ENCODE measurements around the gene APC. TPM values are rescaled to one million over a fixed set of nuclear protein-coding genes. Genes with fewer than 3 reads are reported as not detected.

APC gene
- total and polyA plus RNA-seq, 2 experiments from 2014 or later = 12.9 to 40.1 TPM

DNA sequence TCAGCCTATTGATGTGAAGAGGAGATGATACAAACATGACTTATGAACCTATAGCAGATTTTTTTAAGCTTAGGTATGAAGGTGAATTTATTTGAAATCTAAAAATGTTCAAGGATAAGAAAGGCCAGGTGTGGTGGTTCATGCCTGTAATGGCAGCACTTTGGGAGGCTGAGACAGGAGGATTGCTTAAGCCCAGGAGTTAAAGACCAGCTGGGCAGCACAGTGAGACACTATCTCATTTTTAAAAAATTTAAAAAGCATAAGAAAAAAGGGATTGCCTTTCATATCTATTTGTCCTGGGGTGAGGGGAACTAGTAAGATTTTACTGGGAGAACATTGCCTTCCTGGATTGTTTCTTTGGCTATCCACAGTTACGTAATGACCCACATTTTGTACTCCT is 82.6 kb downstream of the APC start:
- TF ChIP-seq, protein P1, sequence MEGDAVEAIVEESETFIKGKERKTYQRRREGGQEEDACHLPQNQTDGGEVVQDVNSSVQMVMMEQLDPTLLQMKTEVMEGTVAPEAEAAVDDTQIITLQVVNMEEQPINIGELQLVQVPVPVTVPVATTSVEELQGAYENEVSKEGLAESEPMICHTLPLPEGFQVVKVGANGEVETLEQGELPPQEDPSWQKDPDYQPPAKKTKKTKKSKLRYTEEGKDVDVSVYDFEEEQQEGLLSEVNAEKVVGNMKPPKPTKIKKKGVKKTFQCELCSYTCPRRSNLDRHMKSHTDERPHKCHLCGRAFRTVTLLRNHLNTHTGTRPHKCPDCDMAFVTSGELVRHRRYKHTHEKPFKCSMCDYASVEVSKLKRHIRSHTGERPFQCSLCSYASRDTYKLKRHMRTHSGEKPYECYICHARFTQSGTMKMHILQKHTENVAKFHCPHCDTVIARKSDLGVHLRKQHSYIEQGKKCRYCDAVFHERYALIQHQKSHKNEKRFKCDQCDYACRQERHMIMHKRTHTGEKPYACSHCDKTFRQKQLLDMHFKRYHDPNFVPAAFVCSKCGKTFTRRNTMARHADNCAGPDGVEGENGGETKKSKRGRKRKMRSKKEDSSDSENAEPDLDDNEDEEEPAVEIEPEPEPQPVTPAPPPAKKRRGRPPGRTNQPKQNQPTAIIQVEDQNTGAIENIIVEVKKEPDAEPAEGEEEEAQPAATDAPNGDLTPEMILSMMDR (IDR thresholded peaks at IDR 0.05; ENCODE audit: low read depth, low read length) = no peak
- Histone ChIP-seq H3K9me3 (ENCODE audit: low read depth) (no peaks in the 10 kb centered on the region), H3K36me3 (peaks cover 36% of the 10 kb centered on the region), H3K27me3 (no peaks in the 10 kb centered on the region), H3K27ac (no peak overlapping the region), H3K4me3 (no peak overlapping the region), H3K4me1 (ENCODE audit: low read depth) (no peaks in the 10 kb centered on the region)
- DNase-seq (ENCODE audit: low read depth in 1 of 2, low spot score in 1 of 2) = no peak

DNA sequence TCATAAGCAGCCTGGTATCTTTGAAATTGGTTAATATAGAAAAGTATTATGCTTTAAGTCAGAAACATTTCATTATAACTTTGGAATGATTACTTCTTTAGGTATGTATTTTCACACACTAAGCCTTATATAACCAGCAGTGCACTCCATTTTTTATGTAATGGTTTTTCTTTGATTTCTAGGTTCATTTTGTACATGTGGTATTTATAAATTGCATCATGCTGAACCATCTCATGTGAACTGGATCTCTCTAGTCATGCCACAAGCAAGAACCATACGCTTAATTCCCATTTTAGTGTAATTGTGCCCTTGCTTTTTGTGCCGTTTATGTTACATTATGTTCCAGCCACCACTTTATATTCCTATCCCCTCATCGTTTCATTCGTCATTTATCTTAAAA is 84.8 kb downstream of the APC start:
- Histone ChIP-seq H3K27me3 (no peaks in the 10 kb centered on the region), H3K4me3 (no peak overlapping the region), H3K4me1 (ENCODE audit: low read depth) (no peaks in the 10 kb centered on the region), H3K36me3 (peaks cover 29% of the 10 kb centered on the region), H3K9me3 (ENCODE audit: low read depth) (no peaks in the 10 kb centered on the region), H3K27ac (no peak overlapping the region)
- no peak for DNase-seq (ENCODE audit: low read depth in 1 of 2, low spot score in 1 of 2)
- TF ChIP-seq, protein P1 (IDR thresholded peaks at IDR 0.05; ENCODE audit: low read depth, low read length) = no peak

DNA sequence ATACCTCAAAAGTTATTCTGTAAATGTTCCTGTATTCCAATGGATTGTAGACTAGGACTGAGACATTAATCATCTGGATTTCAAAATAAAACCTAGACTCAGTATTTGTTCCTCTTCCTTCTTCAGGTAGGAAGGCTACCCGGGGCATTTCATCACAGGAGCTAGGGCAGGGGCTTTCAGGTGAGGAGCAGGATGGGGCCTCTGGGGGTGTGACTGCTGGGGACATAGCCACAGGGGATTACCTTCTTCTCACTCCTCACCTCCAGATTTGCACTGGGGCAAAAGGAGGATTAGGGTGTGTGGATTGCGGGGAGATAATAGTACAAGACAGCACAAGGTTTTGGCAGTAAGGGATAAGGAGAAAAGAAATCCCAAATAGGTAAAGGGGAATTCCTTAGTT is 85.5 kb downstream of the APC start:
- no peak overlapping the region for H3K4me3 ChIP-seq
- H3K36me3 ChIP-seq = peaks cover 35% of the 10 kb centered on the region
- no peaks in the 10 kb centered on the region for H3K4me1 ChIP-seq (ENCODE audit: low read depth)
- no peaks in the 10 kb centered on the region for H3K27me3 ChIP-seq
- no peaks in the 10 kb centered on the region for H3K9me3 ChIP-seq (ENCODE audit: low read depth)
- TF ChIP-seq, protein P1 (IDR thresholded peaks at IDR 0.05; ENCODE audit: low read depth, low read length) = no peak
- no peak for DNase-seq (ENCODE audit: low read depth in 1 of 2, low spot score in 1 of 2)
- no peak overlapping the region for H3K27ac ChIP-seq

DNA sequence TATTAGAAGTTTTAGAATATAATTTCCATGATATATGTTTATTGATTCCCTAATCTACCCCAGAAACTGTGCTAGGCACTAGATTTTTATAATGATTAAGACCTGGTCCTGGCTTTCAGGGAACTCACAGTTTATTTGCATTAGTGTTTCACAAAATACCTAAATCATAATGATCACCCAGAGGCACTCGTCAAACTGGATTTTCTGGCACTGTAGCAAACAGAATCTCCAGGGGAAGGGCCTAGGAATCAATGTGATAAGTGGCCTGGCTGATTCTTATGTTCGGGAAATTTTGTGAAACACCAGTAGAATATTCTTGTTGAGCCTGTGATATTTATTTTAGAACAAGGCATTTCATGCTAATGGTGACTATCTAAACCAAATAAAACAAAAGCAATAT is 86.0 kb downstream of the APC start:
- H3K4me3 ChIP-seq = no peak overlapping the region
- H3K27me3 ChIP-seq = no peaks in the 10 kb centered on the region
- no peak for DNase-seq (ENCODE audit: low read depth in 1 of 2, low spot score in 1 of 2)
- TF ChIP-seq, protein P1 (IDR thresholded peaks at IDR 0.05; ENCODE audit: low read depth, low read length) = no peak
- H3K9me3 ChIP-seq (ENCODE audit: low read depth) = no peaks in the 10 kb centered on the region
- no peaks in the 10 kb centered on the region for H3K4me1 ChIP-seq (ENCODE audit: low read depth)
- no peak overlapping the region for H3K27ac ChIP-seq
- H3K36me3 ChIP-seq = peaks cover 39% of the 10 kb centered on the region

DNA sequence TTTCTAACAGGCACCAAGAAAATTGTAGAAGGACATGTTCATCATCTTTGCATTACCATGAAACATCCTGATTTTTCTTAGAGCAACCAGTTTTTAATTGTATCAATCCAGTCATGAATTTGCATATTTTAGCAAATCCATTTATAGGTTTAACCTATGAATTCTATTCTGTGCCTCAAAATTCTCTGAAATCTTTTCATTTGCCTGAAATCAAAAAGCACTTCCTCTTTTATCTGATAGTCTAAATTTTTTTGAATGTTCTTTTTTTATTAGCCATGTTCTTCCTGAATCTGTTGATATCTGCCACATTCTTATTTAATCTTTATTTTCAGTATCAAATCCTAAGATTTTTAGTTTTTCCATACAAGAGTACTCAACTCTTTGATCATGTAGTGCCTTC is 86.5 kb downstream of the APC start:
- Histone ChIP-seq H3K36me3 (peaks cover 44% of the 10 kb centered on the region), H3K27ac (no peak overlapping the region), H3K9me3 (ENCODE audit: low read depth) (no peaks in the 10 kb centered on the region), H3K4me1 (ENCODE audit: low read depth) (no peaks in the 10 kb centered on the region), H3K4me3 (no peak overlapping the region), H3K27me3 (no peaks in the 10 kb centered on the region)
- TF ChIP-seq, protein P1 (IDR thresholded peaks at IDR 0.05; ENCODE audit: low read depth, low read length) = no peak
- no peak for DNase-seq (ENCODE audit: low read depth in 1 of 2, low spot score in 1 of 2)

DNA sequence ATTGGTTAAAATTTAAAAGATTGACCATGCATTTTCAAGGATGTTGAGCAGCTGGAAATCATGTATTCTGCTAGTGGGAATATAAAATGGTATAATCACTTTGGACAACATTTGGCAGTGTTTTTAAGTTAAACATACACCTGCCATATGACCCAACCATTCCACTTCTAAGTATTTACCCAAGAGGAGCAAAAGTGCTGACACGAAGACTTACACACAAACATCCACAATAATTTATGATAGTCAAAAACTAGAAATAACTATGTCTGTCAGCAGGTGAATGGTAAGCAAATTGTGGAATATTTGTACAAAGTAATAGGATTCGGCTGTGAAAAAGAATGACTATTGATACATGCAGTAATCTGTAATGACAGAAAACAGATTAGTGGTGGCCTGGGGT is 92.7 kb downstream of the APC start:
- peaks cover 29% of the 10 kb centered on the region for H3K36me3 ChIP-seq
- TF ChIP-seq, protein P1 (IDR thresholded peaks at IDR 0.05; ENCODE audit: low read depth, low read length) = no peak
- H3K4me3 ChIP-seq = no peak overlapping the region

More for the DNA sequence above, 92.7 kb downstream of the APC start:
- no peak for DNase-seq (ENCODE audit: low read depth in 1 of 2, low spot score in 1 of 2)
- Histone ChIP-seq H3K9me3 (ENCODE audit: low read depth) (no peaks in the 10 kb centered on the region), H3K27me3 (no peaks in the 10 kb centered on the region), H3K27ac (no peak overlapping the region), H3K4me1 (ENCODE audit: low read depth) (no peaks in the 10 kb centered on the region)
